Ecto neural progenitor cell (in vitro differentiated cells): ENCODE data around the gene VILL.

ENCODE experiments used
- DNase-seq: peaks from one replicate; pipeline ENCODE4 v3.0.0-alpha.2; 2018; ENCODE audit warnings: low spot score

VILL gene

DNA sequence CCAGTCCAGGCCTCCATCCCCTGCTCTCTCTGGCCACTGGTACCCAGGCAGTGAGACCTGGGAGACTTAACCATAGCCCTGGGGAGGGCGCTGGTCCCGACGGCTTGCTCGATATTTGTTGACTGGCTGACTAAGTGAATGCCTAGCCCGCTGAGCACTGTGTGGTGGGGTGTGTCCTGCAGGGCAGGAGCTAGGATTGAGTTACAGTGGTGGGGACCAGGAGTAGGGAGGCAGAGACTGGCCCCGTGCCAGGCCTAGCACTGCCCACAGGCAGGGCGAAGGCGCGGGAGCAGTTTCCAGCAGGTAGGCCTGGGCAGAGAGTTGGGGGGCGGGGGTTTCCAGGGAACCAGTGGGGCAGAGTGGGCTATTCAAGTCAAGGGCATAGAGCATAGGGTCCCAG, at the start of gene VILL:
Gene VILL, plus strand, starts transcription at position 260 of the 400 bp plus-strand sequence. CDS start 2,887 bp downstream, outside the sequence.
- DNase-seq: no peak

DNA sequence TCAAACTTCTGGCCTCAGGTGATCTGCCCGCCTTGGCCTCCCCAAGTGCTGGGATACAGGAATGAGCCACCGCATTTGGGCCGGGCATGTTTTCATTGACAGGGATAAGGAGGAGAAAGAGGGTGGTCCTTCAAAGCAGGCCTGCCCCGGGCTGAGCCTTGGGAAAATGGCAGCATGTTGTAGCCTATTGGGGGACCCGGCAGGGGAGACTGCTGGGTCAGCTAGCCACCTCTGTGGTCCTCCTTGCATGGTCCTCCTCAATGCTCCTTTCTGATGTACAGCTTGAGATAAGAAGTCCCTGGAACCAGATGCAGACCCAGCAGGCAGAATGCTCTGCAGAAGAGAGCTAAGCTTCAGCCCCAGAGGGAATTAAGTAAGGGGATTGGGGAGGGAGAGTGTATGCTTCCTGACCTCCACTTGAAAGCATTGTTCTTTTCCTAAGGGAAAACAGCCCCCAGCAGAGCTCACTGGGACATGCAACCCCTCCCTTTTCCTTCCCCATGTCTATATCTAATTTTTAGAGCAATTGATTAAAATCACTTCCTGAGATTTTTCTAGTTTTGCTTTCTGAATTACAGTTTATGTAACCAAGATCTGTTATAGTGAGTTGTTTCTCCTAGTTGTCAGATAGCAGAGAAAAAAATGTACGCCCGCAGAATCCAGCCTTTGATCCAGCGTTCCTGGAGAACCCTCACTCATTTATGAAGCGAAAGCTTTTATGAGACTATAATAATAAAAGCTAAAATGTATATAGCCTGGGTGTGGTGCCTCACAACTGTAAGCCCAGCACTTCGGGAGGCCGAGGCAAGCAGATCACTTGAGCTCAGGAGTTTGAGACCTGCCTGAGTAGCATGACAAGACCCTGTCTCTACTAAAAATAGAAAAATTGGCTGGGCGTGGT, 48.7 kb upstream of the VILL start:
- no peak for DNase-seq

DNA sequence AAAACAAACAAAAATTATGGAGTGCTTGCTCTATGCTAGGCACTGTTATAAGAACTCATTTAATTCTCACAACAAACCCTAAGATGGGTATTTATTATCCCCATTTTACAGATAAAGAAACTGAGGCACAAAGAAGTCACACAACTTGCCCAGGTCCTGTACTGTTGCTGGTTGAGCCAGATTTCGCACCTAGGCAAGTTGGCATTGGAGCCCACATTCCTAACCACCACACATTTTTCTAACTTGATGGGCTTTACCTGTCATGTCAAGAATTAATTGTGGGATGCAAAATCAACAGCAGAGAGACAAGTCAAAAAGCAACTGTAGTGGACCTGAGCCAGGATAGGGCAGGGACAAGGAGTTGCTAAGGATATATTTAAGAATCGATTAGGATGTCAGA, 47.9 kb upstream of the VILL start:
- no peak for DNase-seq

DNA sequence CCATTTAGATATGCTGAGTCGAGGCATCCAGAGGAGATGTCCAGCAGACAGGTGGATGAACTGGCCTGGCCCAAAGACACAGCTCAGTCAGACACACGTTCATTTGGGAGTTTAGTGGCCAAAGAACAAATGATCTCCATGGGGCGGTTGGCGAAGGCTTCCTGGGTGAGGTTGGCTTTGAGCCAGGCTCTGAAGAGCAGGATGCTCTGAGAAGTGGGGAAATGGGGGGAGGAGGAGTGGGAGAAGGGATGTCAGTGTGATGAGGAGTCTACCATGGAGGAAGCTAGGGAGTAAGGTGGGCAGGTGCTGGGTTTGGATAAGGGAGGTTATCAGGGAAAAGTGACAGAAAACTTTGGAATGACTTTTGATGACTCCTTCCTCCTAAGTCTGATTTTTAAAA, 47.5 kb upstream of the VILL start:
- DNase-seq: no peak

DNA sequence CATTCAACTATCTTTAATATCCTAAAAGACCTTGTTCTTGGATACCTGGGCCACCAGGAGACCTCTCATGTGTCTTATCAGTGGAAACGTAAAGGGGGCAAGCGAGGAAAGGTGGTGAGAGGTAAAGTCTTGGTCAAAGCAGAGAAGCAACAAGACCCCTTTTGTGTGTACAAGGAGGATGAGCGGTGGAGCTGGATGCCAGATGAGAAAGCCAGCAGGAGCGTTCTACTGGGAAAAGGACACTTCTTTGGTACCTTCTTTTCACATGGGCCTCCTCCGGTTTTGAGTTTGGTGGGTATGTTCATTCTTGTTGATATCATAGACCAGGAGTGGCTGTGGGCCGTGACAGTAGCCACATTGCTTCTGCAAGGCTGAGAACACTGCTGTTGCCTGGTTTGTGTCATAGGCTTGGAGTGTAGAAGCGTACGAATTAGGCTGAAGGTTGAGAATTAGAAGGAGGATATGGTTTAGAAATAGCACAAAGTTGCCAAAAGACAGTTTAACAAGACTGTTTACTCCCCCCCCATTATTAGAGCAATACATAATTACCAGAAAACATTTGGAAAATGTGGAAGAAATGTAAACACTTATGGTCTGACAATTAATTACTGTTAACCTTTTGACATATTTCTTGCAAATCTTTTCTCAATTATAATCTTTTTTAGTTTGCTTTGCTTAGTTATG, 46.8 kb upstream of the VILL start:
- no peak for DNase-seq

DNA sequence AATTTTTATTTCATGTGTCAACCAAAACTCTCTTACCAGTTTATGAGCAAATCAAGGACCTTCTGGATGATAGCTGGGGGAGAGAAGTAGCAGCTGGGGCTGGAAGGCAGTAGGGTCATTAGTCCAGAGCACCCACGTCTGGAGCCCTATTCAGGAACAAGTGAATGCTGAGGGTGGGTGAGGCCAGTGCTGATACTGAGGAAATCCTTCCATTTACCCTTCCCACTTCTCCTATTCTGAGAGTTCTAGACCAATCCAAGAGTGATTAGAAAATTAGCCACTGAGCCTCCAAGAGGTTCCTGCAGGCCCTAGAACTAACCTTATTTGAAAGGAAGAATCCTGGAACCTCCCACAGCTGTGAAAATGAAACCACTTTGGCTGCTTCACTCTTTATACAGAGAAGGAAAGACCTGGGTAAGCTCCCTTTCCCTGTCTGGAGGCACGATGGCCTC, 46.2 kb upstream of the VILL start:
- DNase-seq: no peak

DNA sequence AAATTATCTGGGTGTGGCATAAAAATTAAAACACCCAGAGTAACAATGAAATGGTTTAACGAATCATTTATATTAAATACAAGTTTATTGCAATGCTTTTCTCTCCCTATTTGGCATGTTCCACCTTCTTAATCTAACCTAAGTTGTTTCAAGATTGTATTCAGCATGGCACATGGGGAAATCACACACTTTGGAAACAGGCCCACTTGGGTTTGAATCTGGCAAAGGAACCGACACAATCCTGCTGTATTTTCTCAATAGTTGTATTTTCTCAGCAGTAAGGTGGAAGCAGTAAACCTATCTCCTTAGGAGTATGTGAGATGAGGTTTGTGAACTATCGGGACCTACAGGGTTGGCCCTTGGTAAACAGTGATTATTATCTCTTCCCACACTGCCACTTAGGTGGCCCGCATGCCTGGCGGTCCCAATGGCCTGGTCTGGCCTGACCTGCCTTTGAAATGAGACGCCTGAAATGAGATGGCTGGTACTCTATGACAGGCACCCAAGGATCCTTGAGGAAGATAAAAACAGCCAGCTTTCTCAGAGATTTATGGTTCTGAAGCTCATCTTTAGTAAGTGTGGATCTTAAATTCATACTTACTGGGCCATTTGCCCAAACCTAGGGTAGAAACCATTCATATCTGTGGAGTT, 45.3 kb upstream of the VILL start:
- DNase-seq: no peak

DNA sequence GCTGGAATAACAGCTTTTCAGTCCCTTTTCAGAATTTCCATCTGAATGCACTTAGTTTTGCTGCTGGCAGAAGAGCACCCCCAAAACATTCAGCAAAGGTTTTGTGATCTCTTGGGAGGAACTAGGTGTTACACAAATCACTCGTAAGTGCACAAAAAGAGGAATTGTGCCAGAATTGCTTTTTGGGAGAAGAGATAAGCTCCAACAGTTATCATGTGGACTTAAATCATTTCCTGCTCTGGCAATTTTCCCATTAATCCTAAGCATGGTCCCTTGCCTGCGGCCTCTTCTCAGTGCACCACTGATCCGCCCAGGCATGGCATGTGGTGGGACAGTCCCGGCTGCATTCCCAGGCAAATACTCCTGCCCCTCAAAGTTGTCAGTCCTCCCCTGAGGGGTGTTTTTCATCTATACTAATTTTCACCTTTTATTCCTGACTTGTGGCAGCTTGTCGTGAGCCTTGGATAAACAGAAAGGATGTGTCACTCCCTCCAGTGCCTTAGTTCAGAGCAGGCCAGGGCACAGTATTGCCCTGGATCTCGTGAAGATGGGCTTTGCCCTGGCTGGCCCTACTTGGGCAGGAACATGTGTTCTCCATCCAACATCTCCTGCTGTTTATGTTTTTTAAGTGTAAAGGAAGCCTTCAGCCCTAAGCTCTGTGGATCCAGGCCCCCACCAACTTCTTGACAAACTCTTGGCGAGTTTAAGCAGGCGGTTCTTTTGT, 44.6 kb upstream of the VILL start:
- DNase-seq: no peak

DNA sequence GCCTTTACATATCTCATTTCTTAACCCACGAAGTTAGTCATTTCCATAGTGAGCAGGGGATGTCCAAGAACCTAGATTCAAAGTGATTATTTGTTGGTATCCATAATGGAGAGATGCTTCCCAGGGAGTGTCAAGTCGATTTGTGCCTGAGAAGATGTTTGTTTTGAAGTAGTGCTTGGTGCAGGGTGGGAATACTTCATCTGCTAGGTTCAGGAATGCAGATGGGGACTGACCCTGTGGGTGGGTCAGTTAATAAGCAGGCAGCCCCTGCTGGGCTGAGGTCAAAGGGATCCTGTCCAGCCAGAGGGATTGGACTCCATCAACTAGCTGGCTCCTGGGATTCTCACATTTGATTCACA, 44.1 kb upstream of the VILL start:
- DNase-seq: no peak

DNA sequence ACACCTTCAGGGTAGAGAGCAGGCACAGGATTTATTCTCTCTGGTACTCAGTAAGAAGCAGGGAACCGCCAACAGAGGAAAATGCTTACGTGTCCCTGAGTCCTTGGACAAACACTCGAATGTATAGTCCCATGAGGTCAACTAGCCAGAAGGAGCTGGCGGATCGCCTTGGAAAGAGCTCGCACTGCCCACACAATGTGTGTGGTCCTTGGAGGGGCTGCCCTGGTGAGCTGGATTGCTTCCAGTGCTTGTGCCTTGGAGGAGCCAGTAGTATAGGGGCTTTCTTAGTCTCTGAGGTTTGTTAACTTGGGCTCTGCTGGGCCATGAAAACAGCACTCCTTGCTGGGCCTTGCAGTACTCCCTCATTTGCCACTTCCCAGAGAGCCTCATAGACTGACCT, 40.7 kb upstream of the VILL start:
- DNase-seq: no peak

DNA sequence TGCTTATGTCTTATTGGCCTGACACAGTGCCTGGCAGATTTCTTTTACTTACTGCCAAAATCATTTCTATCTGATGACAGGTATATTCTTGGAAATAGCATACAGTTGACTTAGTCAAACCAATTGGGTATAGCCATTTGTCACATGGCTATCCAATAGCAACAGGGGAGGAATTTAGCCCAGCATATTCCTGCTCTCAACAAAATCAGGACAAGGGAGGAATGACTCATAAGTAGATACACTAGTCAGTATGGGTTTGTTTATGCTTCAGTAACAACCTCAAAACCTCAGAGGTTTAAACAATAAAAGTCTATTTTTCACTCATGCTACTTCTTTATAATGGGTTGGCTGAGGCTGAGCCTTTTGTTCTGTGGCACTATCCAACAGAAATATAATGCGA, 38.0 kb upstream of the VILL start:
- no peak for DNase-seq

DNA sequence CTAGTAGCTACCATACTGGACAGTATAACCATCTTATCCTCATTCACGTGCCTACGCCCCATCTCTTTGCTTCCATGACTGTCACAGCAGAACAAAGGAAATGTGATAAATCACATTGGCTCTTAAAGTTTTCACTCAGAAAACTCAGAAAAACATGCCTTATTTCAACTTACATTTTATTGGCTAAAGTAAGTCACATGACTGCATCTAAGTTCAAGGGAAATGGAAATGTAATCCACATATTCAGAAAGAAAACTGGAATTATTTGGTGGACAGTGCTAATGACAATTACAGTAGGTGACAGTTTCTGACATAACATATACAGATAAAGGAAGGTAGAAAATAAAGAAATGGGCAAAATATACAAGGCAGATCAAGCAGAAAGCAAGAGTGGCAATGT, 37.4 kb upstream of the VILL start:
- DNase-seq: no peak

DNA sequence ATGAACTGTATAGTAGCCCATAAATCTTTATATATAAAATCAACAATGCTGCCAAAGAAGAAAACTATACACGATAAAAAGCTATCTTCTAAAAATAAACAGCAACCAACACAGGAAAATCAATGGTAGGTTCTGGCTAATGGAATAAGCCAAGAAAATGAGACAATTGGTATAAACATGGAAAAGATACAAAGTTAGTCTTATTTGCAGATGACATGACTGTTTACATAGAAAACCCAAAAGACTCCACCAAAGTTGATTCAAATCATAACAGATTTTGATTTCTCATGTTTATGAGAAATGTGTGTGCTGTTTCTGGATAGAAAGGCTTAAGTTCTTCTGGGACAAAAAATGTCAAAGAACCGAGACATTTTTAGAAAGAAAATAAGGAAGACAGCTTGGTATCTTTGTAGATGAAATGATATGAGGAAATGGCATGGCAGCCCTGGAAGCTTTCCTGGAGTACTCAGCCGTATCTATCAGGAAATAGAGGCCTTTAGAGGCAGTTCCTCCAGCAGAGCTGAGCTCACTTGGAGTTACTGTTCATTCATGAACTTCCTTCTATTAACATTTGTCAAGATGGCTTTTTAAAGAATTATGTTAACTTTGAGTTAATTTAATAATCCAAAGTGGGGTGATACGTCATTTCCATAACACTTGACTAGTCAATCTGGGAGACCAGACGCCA, 36.7 kb upstream of the VILL start:
- DNase-seq: no peak

DNA sequence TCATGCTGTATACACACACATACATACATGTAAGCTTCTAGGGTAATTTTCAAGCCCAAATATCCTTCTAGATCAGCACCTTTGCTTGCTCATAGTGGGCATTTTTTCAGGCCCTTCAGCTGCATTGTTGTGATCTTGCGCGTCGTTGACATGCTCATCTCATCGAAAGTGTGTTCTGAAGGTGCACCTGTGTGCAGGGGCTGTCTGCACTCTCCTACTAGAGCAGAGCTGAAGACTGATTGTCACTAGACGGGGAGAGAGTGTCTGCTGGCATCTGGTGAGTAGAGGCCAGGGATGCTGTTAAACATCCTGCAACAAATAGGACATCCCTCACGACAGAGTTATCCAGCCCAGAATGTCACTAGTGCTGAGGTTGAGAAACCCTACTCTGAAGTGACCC, 35.7 kb upstream of the VILL start:
- DNase-seq: no peak

DNA sequence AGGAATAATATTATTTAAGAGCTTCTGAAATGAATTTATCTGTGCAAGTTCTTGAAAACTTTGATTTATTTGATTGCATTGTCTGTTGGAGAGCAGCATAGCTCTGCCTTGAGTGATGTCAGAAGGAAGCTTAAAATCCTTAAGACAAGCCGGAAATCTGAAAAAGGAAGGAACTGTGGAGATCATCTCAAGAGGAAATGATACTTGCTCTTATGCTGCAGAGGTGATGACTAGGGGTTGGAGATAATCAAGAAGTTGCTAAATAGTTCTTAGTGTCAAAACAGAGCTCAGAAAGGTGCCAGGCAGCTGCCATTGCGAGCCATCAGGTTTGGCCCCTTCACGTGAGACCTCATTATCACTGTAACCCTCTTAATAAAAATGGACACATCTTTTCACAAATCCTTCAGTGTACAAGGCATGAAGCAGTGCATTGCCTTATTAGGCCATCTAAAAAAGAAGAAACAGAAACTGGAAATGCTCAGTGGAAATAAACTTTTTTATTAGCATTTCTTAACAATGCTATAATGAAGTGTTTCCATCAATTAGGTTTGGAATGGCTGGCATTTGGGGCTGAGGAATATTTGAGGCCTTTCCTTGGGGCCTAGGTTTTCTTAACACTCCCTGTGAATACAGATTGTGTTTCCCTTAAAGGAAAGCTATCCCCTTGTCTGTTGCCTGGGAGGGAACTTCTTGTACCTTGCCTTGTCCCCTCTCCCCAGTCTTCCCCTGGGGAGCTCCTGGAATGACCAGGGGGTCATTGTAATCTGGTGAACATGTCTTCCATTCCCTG, 34.5 kb upstream of the VILL start:
- DNase-seq: no peak

DNA sequence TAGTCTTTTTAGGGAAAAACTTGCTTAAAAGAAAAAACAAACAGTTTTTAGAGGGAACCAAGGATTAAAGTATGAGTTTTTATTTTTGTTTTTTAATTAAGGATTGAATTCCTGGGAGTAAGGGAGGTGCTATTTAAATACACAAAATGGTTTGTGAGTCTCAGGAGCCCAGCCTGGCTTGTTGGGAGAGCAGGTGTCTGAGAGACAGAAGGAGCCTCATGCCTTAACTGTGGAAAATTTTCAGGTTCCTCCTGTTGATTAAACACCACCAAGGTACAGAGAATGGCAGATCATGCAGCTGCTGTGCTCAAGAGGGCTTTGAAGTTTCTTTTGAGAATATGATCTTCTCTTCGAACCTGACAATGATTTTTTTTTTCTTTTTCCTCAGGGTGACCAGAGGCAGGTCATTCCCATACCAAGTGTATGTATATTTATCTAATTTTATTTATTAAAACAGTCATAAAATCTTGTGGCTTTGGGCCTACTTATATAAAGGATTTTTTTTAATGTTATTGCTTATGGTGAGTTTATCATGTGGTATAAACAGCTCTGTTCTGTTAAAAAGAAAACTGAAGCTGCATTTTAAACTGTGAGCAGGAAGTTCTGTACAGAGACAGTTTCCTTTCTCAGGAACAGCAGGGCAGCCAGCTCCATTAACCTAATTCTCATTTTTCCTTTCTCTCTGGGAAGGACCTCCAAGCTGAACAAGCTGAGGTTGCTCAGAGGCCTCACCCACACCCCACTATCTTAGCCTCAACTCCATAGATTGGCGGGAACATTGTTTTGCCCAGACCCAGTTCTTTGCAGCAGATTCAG, 33.7 kb upstream of the VILL start:
- DNase-seq: no peak

DNA sequence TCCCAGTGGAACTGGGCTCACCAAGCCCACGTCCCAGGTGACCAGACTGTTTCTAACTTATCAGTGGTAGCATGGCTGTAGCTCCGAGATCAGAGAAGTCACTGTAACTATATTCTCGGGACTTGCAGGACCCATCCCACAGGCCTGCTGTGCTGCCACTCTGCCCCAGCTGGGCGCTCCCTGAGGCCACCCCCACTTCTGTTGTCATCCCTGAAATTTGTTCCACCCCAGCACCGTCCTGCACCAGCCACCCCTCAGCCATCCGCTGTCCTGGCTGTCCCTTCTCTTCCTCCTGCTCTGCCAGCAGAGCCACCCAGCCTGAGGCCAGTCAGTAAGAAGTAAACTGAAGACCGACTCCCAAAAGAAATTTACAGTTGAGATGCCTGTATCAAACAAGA, 33.0 kb upstream of the VILL start:
- DNase-seq: no peak

DNA sequence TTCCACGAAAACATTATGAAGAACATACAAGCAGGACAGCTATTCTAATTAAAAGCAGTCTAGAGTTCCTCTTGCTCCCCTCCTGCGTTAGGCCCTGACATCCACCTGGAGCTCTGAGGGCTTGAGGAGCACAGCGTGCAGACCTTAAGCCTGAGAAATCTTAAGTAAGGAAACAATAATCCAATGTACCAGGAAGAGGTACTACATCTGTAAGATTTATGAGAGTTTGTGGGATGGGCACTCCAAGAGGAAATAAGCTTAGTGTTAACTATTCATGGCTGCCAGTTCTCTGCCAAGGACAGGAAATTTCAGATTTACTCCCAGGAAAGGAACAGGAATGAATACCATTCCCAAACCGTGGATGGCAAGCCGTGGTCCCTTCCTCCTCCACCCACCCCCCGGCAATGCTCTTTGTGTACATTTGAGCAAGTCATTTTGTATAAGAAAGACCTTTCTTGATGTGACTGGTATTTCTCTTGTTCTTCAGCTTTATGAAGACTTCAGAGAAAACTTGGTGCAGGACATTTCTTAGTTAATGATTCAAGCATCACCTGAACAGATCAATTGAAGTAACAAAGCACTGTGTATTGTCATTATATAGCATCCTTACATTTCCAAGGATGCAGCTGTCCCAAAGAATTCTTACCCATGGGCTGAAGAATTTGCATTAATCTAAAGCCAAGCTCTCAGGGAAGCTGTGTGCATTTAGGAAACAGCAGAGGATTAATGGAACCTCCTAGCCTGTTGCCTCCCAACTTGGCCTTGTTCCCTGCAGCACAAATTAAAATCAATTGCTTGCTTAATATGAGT, 28.8 kb upstream of the VILL start:
- DNase-seq: no peak

DNA sequence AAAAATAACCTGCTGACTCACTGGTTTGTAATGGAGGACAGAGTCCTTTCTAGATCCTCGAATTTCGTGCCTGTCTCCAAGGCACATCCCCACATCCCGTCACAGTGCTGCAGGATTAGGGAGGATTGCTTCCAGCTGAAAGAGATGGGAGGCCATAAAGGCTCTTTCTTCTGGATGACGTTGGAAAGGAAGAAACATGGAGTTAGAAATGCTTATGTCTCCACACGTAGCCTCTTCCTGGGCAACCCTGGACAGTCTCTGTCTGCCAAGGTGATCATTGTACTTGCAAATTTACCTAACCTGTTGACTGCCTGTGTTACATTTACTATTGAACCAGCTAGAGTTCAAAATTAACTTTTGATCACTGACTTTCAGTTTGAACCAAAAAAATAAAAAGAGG, 27.6 kb upstream of the VILL start:
- DNase-seq: no peak
